K562 (cell line): ENCODE results near the gene PRKAA1. TPM values are rescaled to one million over a fixed set of nuclear protein-coding genes. Genes with fewer than 3 reads are reported as not detected.

Source experiments
- ATAC-seq: fragments of 200-7000 bp; cut with Tn5 transposase; 3 replicates; pipeline ENCODE4 v1.9.1; 2020; ENCODE audit warnings: moderate library complexity
- BruUV-seq: library from RNA; stranded (reverse); fragments of 400-500 nt; replicated peaks from 2 replicates; lab custom pipeline; 2021; lab: Mats Ljungman, UMichigan
- CTCF ChIA-PET: fragments of 300-600 bp; formaldehyde crosslinking; extraction: SDS; loops from one replicate; lab custom pipeline; 2021; ENCODE audit warnings: low intra/inter-chr PET ratio; lab: Yijun Ruan, JAX
- POLR2A ChIA-PET: fragments of 300-600, 350-650 bp; sonication (Branson Sonifier 250); formaldehyde crosslinking; extraction: SDS; loops from one replicate; lab custom pipeline; 2021; ENCODE audit warnings: antibody characterized with exemption, inconsistent platforms; lab: Yijun Ruan, JAX
- DNase-seq, 4 experiments: peaks; one replicate each; pipeline versions ENCODE4 v3.0.0 to v3.0.0-alpha.2; 2011 to 2018; ENCODE audit warnings: low spot score in 3 of 4, mixed read lengths in 3 of 4; ENCODE audit errors: extremely low read depth in 1 of 4
- FAIRE-seq: peaks from 2 replicates; lab custom pipeline; 2011; peaks lifted over from hg19 to GRCh38; lab: Jason Lieb, UNC
- H2AFZ ChIP-seq: 2 replicates; pipeline ENCODE4 v1.6.0; 2011; ENCODE audit warnings: low read depth, low read length, control low read depth, inconsistent platforms
- H3K27ac ChIP-seq: fragments of 200-600 bp; 3 replicates; pipeline ENCODE4 v1.8.0; 2011; ENCODE audit warnings: low read depth, mild to moderate bottlenecking, control low read depth, inconsistent platforms, low read length, moderate library complexity, mixed read lengths; ENCODE audit errors: extremely low read depth
- H3K27me3 ChIP-seq, 2 experiments: fragments of 300-600 bp in 1 of 2; 2 replicates in 1 of 2; 3 replicates in 1 of 2; pipeline versions ENCODE4 v1.6.0 to v1.8.0; 2011; ENCODE audit warnings: inconsistent platforms in 2 of 2, low read length in 2 of 2, mild to moderate bottlenecking in 1 of 2, mixed read lengths in 1 of 2, moderate library complexity in 1 of 2; ENCODE audit not compliant: control insufficient read depth in 2 of 2, insufficient read depth in 2 of 2
- H3K36me3 ChIP-seq: fragments of 300-600 bp; 3 replicates; pipeline ENCODE4 v1.8.0; 2011; ENCODE audit warnings: mild to moderate bottlenecking, low read length, inconsistent platforms; ENCODE audit not compliant: control insufficient read depth, insufficient read depth
- H3K4me1 ChIP-seq, 2 experiments: fragments of 200-600 bp in 1 of 2; replicated peaks in 1 of 2; 2 replicates in 1 of 2; 3 replicates in 1 of 2; pipeline versions ENCODE4 v1.5.1 to v1.8.0; 2011; ENCODE audit warnings: inconsistent platforms in 2 of 2, low read length in 2 of 2, mild to moderate bottlenecking in 1 of 2, mixed read lengths in 1 of 2, moderate library complexity in 1 of 2; ENCODE audit not compliant: control insufficient read depth in 2 of 2, insufficient read depth in 2 of 2
- H3K4me2 ChIP-seq: 2 replicates; pipeline ENCODE4 v1.6.1; 2011; ENCODE audit warnings: low read length, control low read depth, inconsistent platforms, mixed read lengths; ENCODE audit not compliant: insufficient read depth
- H3K4me3 ChIP-seq: fragments of 200-600 bp; sonication (generic), shearing (Covaris generic); 2 replicates; pipeline ENCODE4 v1.5.1; 2016; ENCODE audit warnings: control low read depth, inconsistent platforms
- H3K79me2 ChIP-seq: fragments of 200-600 bp; 3 replicates; pipeline ENCODE4 v1.8.0; 2011; ENCODE audit warnings: low read length, inconsistent platforms; ENCODE audit not compliant: control insufficient read depth, insufficient read depth
- H3K9ac ChIP-seq, 2 experiments: 2 replicates each; pipeline versions ENCODE4 v1.6.0 to v1.6.1; 2011; ENCODE audit warnings: low read depth in 2 of 2, low read length in 2 of 2, control low read depth in 1 of 2, inconsistent platforms in 1 of 2, mild to moderate bottlenecking in 1 of 2, mixed read lengths in 1 of 2; ENCODE audit not compliant: insufficient read depth in 1 of 2
- H3K9me1 ChIP-seq: one replicate; pipeline ENCODE4 v1.6.0; 2011; ENCODE audit warnings: inconsistent platforms, mild to moderate bottlenecking, low read length, moderate library complexity; ENCODE audit not compliant: control insufficient read depth, insufficient read depth
- H3K9me3 ChIP-seq: replicated peaks from 2 replicates; pipeline ENCODE4 v1.5.1; 2011; ENCODE audit warnings: low read depth, low read length, inconsistent platforms; ENCODE audit not compliant: control insufficient read depth, insufficient read depth
- H4K20me1 ChIP-seq: replicated peaks from 2 replicates; pipeline ENCODE4 v1.6.1; 2011; ENCODE audit warnings: low read length, inconsistent platforms, mixed read lengths; ENCODE audit not compliant: control insufficient read depth, insufficient read depth
- AFF4 ChIP-seq: sonication (generic); formaldehyde crosslinking; IDR thresholded peaks from 2 replicates; pipeline ENCODE4 v1.8.0; 2023; ENCODE audit warnings: mild to moderate bottlenecking, missing genetic modification reagents
- HDAC1 ChIP-seq, 2 experiments: fragments of 450-650 bp; IDR thresholded peaks; 2 replicates each; pipeline ENCODE4 v1.6.1; 2016 to 2017; ENCODE audit warnings: inconsistent platforms in 1 of 2, mild to moderate bottlenecking in 1 of 2, moderate library complexity in 1 of 2
- IRF1 ChIP-seq: sonication (generic); formaldehyde crosslinking; IDR thresholded peaks from 2 replicates; pipeline ENCODE4 v1.8.0; 2022; ENCODE audit warnings: missing genetic modification reagents, mild to moderate bottlenecking, borderline replicate concordance
- MYC ChIP-seq, 2 experiments: fragments of 250-450 bp in 1 of 2; sonication (Bioruptor Pico) in 1 of 2; IDR thresholded peaks; 2 replicates each; pipeline versions ENCODE4 v1.5.1 to v1.6.1; 2012 to 2021; ENCODE audit warnings: low read depth in 2 of 2, borderline replicate concordance in 1 of 2, improper control_type of control experiment in 1 of 2, low read length in 1 of 2, mild to moderate bottlenecking in 1 of 2, moderate library complexity in 1 of 2
- NCOR1 ChIP-seq: fragments of 450-650 bp; IDR thresholded peaks from 2 replicates; pipeline ENCODE4 v1.6.1; 2016; ENCODE audit warnings: mild to moderate bottlenecking, moderate library complexity
- SIN3A ChIP-seq, 2 experiments: fragments of 150-350 bp in 1 of 2; IDR thresholded peaks; 2 replicates each; pipeline ENCODE4 v1.6.1; 2011 to 2016; ENCODE audit warnings: borderline replicate concordance in 2 of 2, low read depth in 2 of 2, low read length in 2 of 2, mild to moderate bottlenecking in 2 of 2, moderate library complexity in 2 of 2; ENCODE audit not compliant: control insufficient read depth in 1 of 2
- TGIF2 ChIP-seq: sonication (generic); formaldehyde crosslinking; IDR thresholded peaks from 2 replicates; pipeline ENCODE4 v1.8.1; 2022; ENCODE audit warnings: mild to moderate bottlenecking, missing genetic modification reagents, moderate library complexity
- THRAP3 ChIP-seq: fragments of 450-650 bp; IDR thresholded peaks from 2 replicates; pipeline ENCODE4 v1.6.1; 2016; ENCODE audit warnings: mild to moderate bottlenecking, inconsistent platforms, borderline replicate concordance
- ZBTB12 ChIP-seq: fragments of 250-450 bp; sonication (Bioruptor Pico); IDR thresholded peaks from 2 replicates; pipeline ENCODE4 v1.4.0; 2020
- WGBS: fragments of 100-300 bp; shearing (Covaris generic); methylation state at CpG from one replicate; pipeline ENCODE4 v1.1.6; 2016; ENCODE audit warnings: low coverage, mixed read lengths; ENCODE audit not compliant: insufficient coverage; ENCODE audit errors: missing lambda C conversion rate; 5-methylcytosine and 5-hydroxymethylcytosine counted together
- in situ Hi-C: fragments of 300-500 bp; cut with MboI; formaldehyde crosslinking; loops from 4 replicates; pipeline ENCODE4 v1.15.0; 2018; ENCODE audit warnings: inconsistent platforms, mixed read lengths
- intact Hi-C: fragments of 100-400 bp; cut with micrococcal nuclease; formaldehyde crosslinking; loops from 2 replicates; pipeline ENCODE4 v1.14.2; 2022
- polyA plus RNA-seq, 8 experiments: library from polyadenylated mRNA; depleted of rRNA in 4 of 8; stranded (reverse) in 5 of 8; unstranded in 3 of 8; fragments of >200 nt; fragmentation: Nextera tagmentation in 2 of 8; fragmentation: Illumina TruSeq in 1 of 8; extraction: Ambion mirVana in 2 of 8; extraction: Trizol in 1 of 8; gene quantifications; 2 replicates each; pipeline versions ENCODE4 v1.2.1 to v1.2.3, GENCODE V29; 2011 to 2014; ENCODE audit warnings: inconsistent platforms in 1 of 8, missing spikeins in 1 of 8
- total RNA-seq, 7 experiments: library from RNA; depleted of rRNA in 6 of 7; stranded (reverse); fragments of >200 nt in 6 of 7; fragmentation: Illumina TruSeq in 2 of 7; extraction: Trizol in 2 of 7; gene quantifications; 2 replicates each; pipeline versions ENCODE4 v1.2.1 to v1.2.3, GENCODE V29; 2011 to 2021; ENCODE audit warnings: low replicate concordance in 1 of 7
- TF ChIP-seq, protein P1 (sequence below), 2 experiments: fragments of 450-650 bp; conservative IDR thresholded peaks; 2 replicates each; pipeline ENCODE4 v1.6.1; 2017; ENCODE audit warnings: mild to moderate bottlenecking in 2 of 2, moderate library complexity in 2 of 2

PRKAA1 gene
- total and polyA plus RNA-seq, 9 of the 15 experiments (the other 6 are each of a cell fraction or from before 2014, with no cell fraction given): 24.5 to 84.0 (median 51.4) TPM

DNA sequence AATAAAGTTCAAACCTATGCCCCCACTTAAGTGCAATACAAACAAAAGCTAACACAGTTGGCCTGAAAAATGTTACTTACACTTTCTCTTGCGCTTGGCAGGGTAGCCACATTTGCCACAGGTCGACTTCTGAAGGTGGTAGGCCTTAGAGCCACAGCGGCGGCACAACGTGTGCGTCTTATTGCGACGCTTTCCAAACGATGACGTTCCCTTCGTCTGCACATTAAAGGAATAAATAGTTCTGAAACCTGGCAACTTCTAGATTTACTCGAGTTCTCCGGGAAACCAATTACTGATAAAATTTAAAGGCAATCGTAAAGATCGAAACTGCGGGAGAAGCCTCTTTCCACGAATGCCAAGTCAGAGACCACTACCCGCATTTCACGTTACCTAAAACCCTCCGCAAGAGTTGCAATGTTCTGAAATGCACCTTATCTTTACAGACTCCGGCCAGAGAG, 36.2 kb upstream of the PRKAA1 start (continued):
- TF ChIP-seq THRAP3: no peak
- TF ChIP-seq ZBTB12 (CRISPR knock-in tag): no peak
- TF ChIP-seq HDAC1 (IDR thresholded peaks at IDR 0.05): no peak
- peak; percentile 8; the same call in 1 of the 2 replicates for TF ChIP-seq TGIF2 (CRISPR knock-in tag)

- no peak for ATAC-seq
- FAIRE-seq: no peak
- WGBS: under 1% methylated on average over 13 of the region's 13 CpGs
- in situ Hi-C loops (no loop called here), intact Hi-C loops (loop anchor here (10.0 kb wide), 1 partner anchor 1409 kb away; the partner anchor contains the start of gene DAB2)
- Histone ChIP-seq H4K20me1 (peaks cover 55% of the 10 kb centered on the region), H2AFZ (no peak overlapping the region), H3K9me3 (no peaks in the 10 kb centered on the region), H3K4me2 (peak overlapping the region; percentile 99), H3K79me2 (peaks cover 72% of the 10 kb centered on the region), H3K27ac (peak overlapping the region; percentile 96), H3K27me3 (no peaks in the 10 kb centered on the region), H3K4me3 (peak overlapping the region; percentile 78), H3K36me3 (peaks cover 60% of the 10 kb centered on the region), H3K9ac (peak overlapping the region; percentile 97 to 99), H3K4me1 (peaks cover 6 to 28% of the 10 kb centered on the region in 2 experiments; a peak in 4 of 5 replicates), H3K9me1 (peaks cover 5% of the 10 kb centered on the region)
- no TSS peak for BruUV-seq
- ChIA-PET CTCF (no interaction called here), POLR2A (interaction anchor here (0.6 to 13.0 kb wide), 9 partner anchors 10 to 74 kb away, joined by 3 to 125 read pairs (median 17); no protein-coding TSS in a partner anchor)
- DNase-seq: no peak
- TF ChIP-seq, protein P1, sequence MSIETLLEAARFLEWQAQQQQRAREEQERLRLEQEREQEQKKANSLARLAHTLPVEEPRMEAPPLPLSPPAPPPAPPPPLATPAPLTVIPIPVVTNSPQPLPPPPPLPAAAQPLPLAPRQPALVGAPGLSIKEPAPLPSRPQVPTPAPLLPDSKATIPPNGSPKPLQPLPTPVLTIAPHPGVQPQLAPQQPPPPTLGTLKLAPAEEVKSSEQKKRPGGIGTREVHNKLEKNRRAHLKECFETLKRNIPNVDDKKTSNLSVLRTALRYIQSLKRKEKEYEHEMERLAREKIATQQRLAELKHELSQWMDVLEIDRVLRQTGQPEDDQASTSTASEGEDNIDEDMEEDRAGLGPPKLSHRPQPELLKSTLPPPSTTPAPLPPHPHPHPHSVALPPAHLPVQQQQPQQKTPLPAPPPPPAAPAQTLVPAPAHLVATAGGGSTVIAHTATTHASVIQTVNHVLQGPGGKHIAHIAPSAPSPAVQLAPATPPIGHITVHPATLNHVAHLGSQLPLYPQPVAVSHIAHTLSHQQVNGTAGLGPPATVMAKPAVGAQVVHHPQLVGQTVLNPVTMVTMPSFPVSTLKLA (conservative IDR thresholded peaks at IDR 0.05): 0 out of 4 replicates have a peak, but pooled peaks of 1 of the 2 experiments have one; percentile 19
- peak; percentile 49; the same call in 1 of the 2 replicates for TF ChIP-seq MYC (IDR thresholded peaks at IDR 0.05; ENCODE audit: low read depth, low read length)
- no peak for TF ChIP-seq MYC (CRISPR knock-in tag; IDR thresholded peaks at IDR 0.05; ENCODE audit: borderline replicate concordance, low read depth)
- peak in 1 of 2 experiments; percentile 76; a peak in 2 of 4 replicates for TF ChIP-seq SIN3A (IDR thresholded peaks at IDR 0.05; ENCODE audit: borderline replicate concordance in 2 of 2, control insufficient read depth in 1 of 2, low read depth in 2 of 2, low read length in 2 of 2)
- 0 out of 2 replicates have a peak, but pooled peaks have one; percentile 53 for TF ChIP-seq IRF1 (CRISPR knock-in tag)
- TF ChIP-seq AFF4: peak; percentile 61; the same call in 1 of the 2 replicates
- 0 out of 2 replicates have a peak, but pooled peaks have one; percentile 11 for TF ChIP-seq NCOR1
Measured at GRCh38 chr5:40833712-40834229, 35.6 kb upstream of the PRKAA1 start.
